Measurements from ENCODE around the gene PRDM7. TPM values are rescaled to one million over a fixed set of nuclear protein-coding genes. Genes with fewer than 3 reads are reported as not detected.

PRDM7 gene
- total RNA-seq, 1 donor from 2014 or later = not detected

DNA sequence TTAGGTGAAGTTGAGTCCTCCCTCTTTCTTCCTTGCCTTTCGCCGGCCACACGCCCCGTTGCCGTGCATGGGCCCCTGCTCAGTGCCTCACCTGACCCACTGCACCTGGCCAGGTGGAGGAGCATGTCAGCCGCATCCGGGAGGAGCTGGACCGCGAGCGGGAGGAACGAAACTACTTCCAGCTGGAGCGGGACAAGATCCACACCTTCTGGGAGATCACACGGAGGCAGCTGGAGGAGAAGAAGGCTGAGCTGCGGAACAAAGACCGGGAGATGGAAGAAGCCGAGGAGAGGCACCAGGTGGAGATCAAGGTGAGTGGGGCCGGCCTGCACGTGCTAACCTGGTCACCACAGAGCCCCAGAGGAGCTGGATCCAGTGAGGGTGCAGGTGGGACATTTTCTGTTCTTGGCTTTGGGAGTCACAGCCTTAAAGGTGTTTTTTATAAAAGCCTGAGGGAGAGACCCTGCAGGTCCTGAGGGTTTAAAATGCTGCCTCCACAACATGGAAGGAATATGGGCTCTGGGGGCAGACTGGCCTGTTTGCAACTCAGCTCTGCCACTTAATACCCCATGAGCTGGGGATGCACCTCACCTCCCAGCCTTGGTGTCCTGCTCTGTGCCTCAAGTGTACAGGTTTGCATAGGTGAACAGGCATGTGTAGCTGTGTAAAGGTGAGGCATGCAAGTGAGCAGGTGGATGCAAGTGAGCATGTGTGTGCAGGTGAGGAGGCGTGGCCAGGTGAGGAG is 45.8 kb downstream of the PRDM7 start:
- intact Hi-C loops (cut with DNase I) = no loop called here
- Histone ChIP-seq H3K27me3 (no peaks in the 10 kb centered on the region), H3K36me3 (peaks cover 6% of the 10 kb centered on the region), H3K27ac (no peak overlapping the region), H3K4me1 (no peaks in the 10 kb centered on the region), H3K4me3 (no peak overlapping the region), H3K9me3 (no peaks in the 10 kb centered on the region)
- TF ChIP-seq, protein P1, sequence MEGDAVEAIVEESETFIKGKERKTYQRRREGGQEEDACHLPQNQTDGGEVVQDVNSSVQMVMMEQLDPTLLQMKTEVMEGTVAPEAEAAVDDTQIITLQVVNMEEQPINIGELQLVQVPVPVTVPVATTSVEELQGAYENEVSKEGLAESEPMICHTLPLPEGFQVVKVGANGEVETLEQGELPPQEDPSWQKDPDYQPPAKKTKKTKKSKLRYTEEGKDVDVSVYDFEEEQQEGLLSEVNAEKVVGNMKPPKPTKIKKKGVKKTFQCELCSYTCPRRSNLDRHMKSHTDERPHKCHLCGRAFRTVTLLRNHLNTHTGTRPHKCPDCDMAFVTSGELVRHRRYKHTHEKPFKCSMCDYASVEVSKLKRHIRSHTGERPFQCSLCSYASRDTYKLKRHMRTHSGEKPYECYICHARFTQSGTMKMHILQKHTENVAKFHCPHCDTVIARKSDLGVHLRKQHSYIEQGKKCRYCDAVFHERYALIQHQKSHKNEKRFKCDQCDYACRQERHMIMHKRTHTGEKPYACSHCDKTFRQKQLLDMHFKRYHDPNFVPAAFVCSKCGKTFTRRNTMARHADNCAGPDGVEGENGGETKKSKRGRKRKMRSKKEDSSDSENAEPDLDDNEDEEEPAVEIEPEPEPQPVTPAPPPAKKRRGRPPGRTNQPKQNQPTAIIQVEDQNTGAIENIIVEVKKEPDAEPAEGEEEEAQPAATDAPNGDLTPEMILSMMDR (IDR thresholded peaks at IDR 0.05) = no peak
- DNase-seq = no peak
- ATAC-seq = peak; percentile 5

- intact Hi-C loops (cut with DNase I) = no loop called here
- Histone ChIP-seq H3K27me3 (no peaks in the 10 kb centered on the region), H3K27ac (no peak overlapping the region), H3K4me3 (no peak overlapping the region), H3K9me3 (no peaks in the 10 kb centered on the region), H3K36me3 (no peaks in the 10 kb centered on the region), H3K4me1 (no peaks in the 10 kb centered on the region)
- DNase-seq = no peak
- ATAC-seq = peak; percentile 15
- TF ChIP-seq, protein P1 (IDR thresholded peaks at IDR 0.05) = no peak
These were observed 48.1 kb downstream of the PRDM7 start for GRCh38 chr16:90028985-90029384.

- ATAC-seq (no peak), DNase-seq (no peak)
These were observed 49.5 kb downstream of the PRDM7 start for GRCh38 chr16:90027611-90028010.

GRCh38 chr16:90026135-90026534 is 51.0 kb downstream of the PRDM7 start:
- TF ChIP-seq, protein P1 (IDR thresholded peaks at IDR 0.05) = no peak
- Histone ChIP-seq H3K4me3 (no peak overlapping the region), H3K9me3 (no peaks in the 10 kb centered on the region), H3K36me3 (no peaks in the 10 kb centered on the region), H3K4me1 (peaks cover 14% of the 10 kb centered on the region), H3K27ac (no peak overlapping the region), H3K27me3 (no peaks in the 10 kb centered on the region)
- no peak for DNase-seq
- intact Hi-C loops (cut with DNase I) = no loop called here
- no peak for ATAC-seq

More at GRCh38 chr16:90027611-90028010, 49.5 kb downstream of the PRDM7 start:
- no peaks in the 10 kb centered on the region for H3K9me3 ChIP-seq
- TF ChIP-seq, protein P1 (IDR thresholded peaks at IDR 0.05) = no peak
- peaks cover 8% of the 10 kb centered on the region for H3K4me1 ChIP-seq
- no peak overlapping the region for H3K27ac ChIP-seq
- H3K36me3 ChIP-seq = no peaks in the 10 kb centered on the region
- intact Hi-C loops (cut with DNase I) = no loop called here
- H3K27me3 ChIP-seq = no peaks in the 10 kb centered on the region
- no peak overlapping the region for H3K4me3 ChIP-seq

- no peak for DNase-seq
- Histone ChIP-seq H3K4me1 (peaks cover 30% of the 10 kb centered on the region), H3K9me3 (no peaks in the 10 kb centered on the region), H3K36me3 (no peaks in the 10 kb centered on the region), H3K4me3 (peak overlapping the region; percentile 83), H3K27me3 (peaks cover 7% of the 10 kb centered on the region), H3K27ac (peak overlapping the region; percentile 77)
- intact Hi-C loops (cut with DNase I) = no loop called here
- TF ChIP-seq, protein P1 (IDR thresholded peaks at IDR 0.05) = no peak
- no peak for ATAC-seq
These were observed 54.1 kb downstream of the PRDM7 start for GRCh38 chr16:90023078-90023447.
